Neuronal stem cell (in vitro differentiated cells): ENCODE data around the gene C20orf173.
"Not testable (repeated sequence)": the region's sequence is repeated elsewhere in the genome, so short reads cannot be mapped to it uniquely, and the experiment has no call there.

ENCODE experiments used
- DNase-seq: peaks from one replicate; pipeline ENCODE4 v3.0.0-alpha.2; 2013; ENCODE audit warnings: low spot score
- H2AFZ ChIP-seq: one replicate; pipeline ENCODE4 v1.6.1; 2013; ENCODE audit warnings: mild to moderate bottlenecking, low read length, inconsistent platforms
- H2AK5ac ChIP-seq: 2 replicates; pipeline ENCODE4 v1.6.1; 2013; ENCODE audit warnings: low read depth, mild to moderate bottlenecking, inconsistent platforms, low read length, moderate library complexity, mixed read lengths
- H2BK120ac ChIP-seq: 2 replicates; pipeline ENCODE4 v1.6.1; 2013; ENCODE audit warnings: low read depth, mild to moderate bottlenecking, inconsistent platforms, low read length, moderate library complexity, mixed read lengths
- H2BK12ac ChIP-seq: one replicate; pipeline ENCODE4 v1.6.1; 2013; ENCODE audit warnings: low read length, inconsistent platforms
- H2BK15ac ChIP-seq: 2 replicates; pipeline ENCODE4 v1.6.1; 2013; ENCODE audit warnings: mild to moderate bottlenecking, low read length, inconsistent platforms, mixed read lengths
- H2BK5ac ChIP-seq: one replicate; pipeline ENCODE4 v1.6.1; 2013; ENCODE audit warnings: inconsistent platforms, mild to moderate bottlenecking, low read length, moderate library complexity
- H3K14ac ChIP-seq: one replicate; pipeline ENCODE4 v1.6.1; 2013; ENCODE audit warnings: low read length, inconsistent platforms
- H3K18ac ChIP-seq: 2 replicates; pipeline ENCODE4 v1.6.1; 2013; ENCODE audit warnings: low read length, inconsistent platforms
- H3K23ac ChIP-seq: 2 replicates; pipeline ENCODE4 v1.6.1; 2013; ENCODE audit warnings: low read depth, mild to moderate bottlenecking, mixed read lengths, low read length, inconsistent platforms; ENCODE audit not compliant: poor library complexity
- H3K27ac ChIP-seq: replicated peaks from 3 replicates; pipeline ENCODE4 v1.5.1; 2013; ENCODE audit warnings: low read length, inconsistent platforms
- H3K27me3 ChIP-seq, 3 experiments: 2 replicates each; pipeline ENCODE4 v1.6.1; 2013; ENCODE audit warnings: low read length in 3 of 3, mild to moderate bottlenecking in 2 of 3, inconsistent platforms in 1 of 3, low read depth in 1 of 3, mixed read lengths in 1 of 3, moderate library complexity in 1 of 3; ENCODE audit not compliant: control insufficient read depth in 3 of 3, insufficient read depth in 3 of 3
- H3K36me3 ChIP-seq, 2 donors: replicated peaks in 1 of 2; 2 replicates each; pipeline ENCODE4 v1.6.1; 2013; ENCODE audit warnings: low read length in 2 of 2; ENCODE audit not compliant: control insufficient read depth in 2 of 2, insufficient read depth in 2 of 2
- H3K4ac ChIP-seq: 2 replicates; pipeline ENCODE4 v1.6.1; 2013; ENCODE audit warnings: inconsistent platforms, mild to moderate bottlenecking, low read length, moderate library complexity
- H3K4me1 ChIP-seq, 2 donors: 1 replicate in 1 of 2; 2 replicates in 1 of 2; pipeline ENCODE4 v1.6.1; 2013; ENCODE audit warnings: low read length in 2 of 2, low read depth in 1 of 2; ENCODE audit not compliant: control insufficient read depth in 2 of 2, insufficient read depth in 1 of 2
- H3K4me2 ChIP-seq: one replicate; pipeline ENCODE4 v1.6.1; 2013; ENCODE audit warnings: mild to moderate bottlenecking, low read length, inconsistent platforms; ENCODE audit not compliant: insufficient read depth, poor library complexity, severe bottlenecking
- H3K4me3 ChIP-seq, 2 donors: 2 replicates each; pipeline ENCODE4 v1.5.1; 2013; ENCODE audit warnings: low read length in 2 of 2, mild to moderate bottlenecking in 2 of 2, inconsistent platforms in 1 of 2, moderate library complexity in 1 of 2
- H3K79me1 ChIP-seq: one replicate; pipeline ENCODE4 v1.6.1; 2013; ENCODE audit warnings: low read depth, mild to moderate bottlenecking, inconsistent platforms, low read length, moderate library complexity
- H3K9ac ChIP-seq: one replicate; pipeline ENCODE4 v1.6.1; 2013; ENCODE audit warnings: mild to moderate bottlenecking, low read depth, low read length, inconsistent platforms; ENCODE audit not compliant: poor library complexity
- H3K9me3 ChIP-seq, 2 donors: replicated peaks in 1 of 2; 2 replicates each; pipeline versions ENCODE3 to v1.6.1; 2013; ENCODE audit warnings: low read length in 2 of 2, mild to moderate bottlenecking in 2 of 2, inconsistent platforms in 1 of 2, low read depth in 1 of 2, mixed read lengths in 1 of 2, moderate library complexity in 1 of 2; ENCODE audit not compliant: control insufficient read depth in 2 of 2, insufficient read depth in 1 of 2
- H4K8ac ChIP-seq: one replicate; pipeline ENCODE4 v1.6.1; 2013; ENCODE audit warnings: low read depth, mild to moderate bottlenecking, inconsistent platforms, low read length, moderate library complexity
- H4K91ac ChIP-seq: one replicate; pipeline ENCODE4 v1.6.1; 2013; ENCODE audit warnings: low read length, low read depth, mild to moderate bottlenecking, inconsistent platforms; ENCODE audit not compliant: poor library complexity
- WGBS, 2 donors: extraction: QIAGEN DNeasy Blood & Tissue Kit; methylation state at CpG; one replicate each; pipeline ENCODE4 v1.1.7; 2013; ENCODE audit warnings: missing lambda C conversion rate in 2 of 2, mixed read lengths in 1 of 2; ENCODE audit not compliant: insufficient read length in 2 of 2, insufficient replicate concordance in 1 of 2; ENCODE audit errors: extremely low coverage in 2 of 2; 5-methylcytosine and 5-hydroxymethylcytosine counted together

C20orf173 gene

GRCh38 chr20:35544941-35545340 is 15.5 kb upstream of the C20orf173 start:
- not testable (repeated sequence) for H4K91ac ChIP-seq, H2AFZ ChIP-seq, H3K18ac ChIP-seq, H2BK12ac ChIP-seq, H3K27ac ChIP-seq, H3K9ac ChIP-seq, H3K27me3 ChIP-seq, H3K4me2 ChIP-seq, H2BK5ac ChIP-seq, H3K79me1 ChIP-seq, H3K4me3 ChIP-seq, H3K4ac ChIP-seq, H3K14ac ChIP-seq, H3K9me3 ChIP-seq, H2BK15ac ChIP-seq, H4K8ac ChIP-seq, H2BK120ac ChIP-seq, H2AK5ac ChIP-seq, DNase-seq, H3K23ac ChIP-seq
- Histone ChIP-seq H3K36me3 (peaks cover 30 to 66% of the 10 kb centered on the region in 2 donors), H3K4me1 (peaks cover 7 to 12% of the 10 kb centered on the region in 2 donors)
- WGBS, 2 donors: no CpG with 5 or more reads among the region's 7 CpGs

GRCh38 chr20:35544436-35544835 is 15.0 kb upstream of the C20orf173 start:
- Histone ChIP-seq H3K4me1 (peaks cover 7 to 12% of the 10 kb centered on the region in 2 donors), H3K23ac (peak overlapping the region; percentile 34), H2BK12ac (no peak overlapping the region), H3K36me3 (peaks cover 28 to 62% of the 10 kb centered on the region in 2 donors), H3K9me3 (no peaks in the 10 kb centered on the region), H2BK120ac (no peak overlapping the region), H3K27ac (no peak overlapping the region), H3K4me3 (no peak overlapping the region), H3K14ac (no peak overlapping the region), H3K9ac (peak overlapping the region; percentile 27), H3K4me2 (no peak overlapping the region), H4K8ac (no peak overlapping the region), H3K18ac (no peak overlapping the region), H3K79me1 (peaks cover 2% of the 10 kb centered on the region), H3K4ac (no peak overlapping the region), H4K91ac (no peak overlapping the region), H2AFZ (no peak overlapping the region), H2BK15ac (no peak overlapping the region), H2BK5ac (no peak overlapping the region), H3K27me3 (no peaks in the 10 kb centered on the region), H2AK5ac (no peak overlapping the region)
- no peak for DNase-seq
- no CpG with 5 or more reads among the region's 16 CpGs for WGBS, 2 donors

- Histone ChIP-seq H3K18ac (no peak overlapping the region), H3K4me3 (peak overlapping the region in 1 of 2 donors; percentile 78), H2BK5ac (no peak overlapping the region), H3K9me3 (no peaks in the 10 kb centered on the region), H3K14ac (no peak overlapping the region), H2BK12ac (no peak overlapping the region), H3K23ac (no peak overlapping the region), H3K4me1 (peaks cover 7 to 12% of the 10 kb centered on the region in 2 donors), H2BK15ac (no peak overlapping the region), H4K8ac (no peak overlapping the region), H4K91ac (no peak overlapping the region), H3K27me3 (no peaks in the 10 kb centered on the region), H3K79me1 (peaks cover 2% of the 10 kb centered on the region), H3K36me3 (peaks cover 17 to 47% of the 10 kb centered on the region in 2 donors), H3K4me2 (peak overlapping the region; percentile 91), H2AFZ (no peak overlapping the region), H2AK5ac (peak overlapping the region; percentile 65), H3K9ac (peak overlapping the region; percentile 95), H2BK120ac (no peak overlapping the region), H3K4ac (no peak overlapping the region), H3K27ac (no peak overlapping the region)
- no peak for DNase-seq
- no CpG with 5 or more reads among the region's 1 CpG for WGBS, 2 donors
Measured at GRCh38 chr20:35542990-35543389, 13.5 kb upstream of the C20orf173 start.

GRCh38 chr20:35541783-35542662 is 12.6 kb upstream of the C20orf173 start, which contains the start of gene ERGIC3:
ERGIC3 (plus strand) TSS chr20:35542078; CDS start chr20:35542098, 20 bp downstream.
- Histone ChIP-seq H3K4me2 (peak within 1 kb of the TSS; percentile 91), H3K4me3 (peak within 1 kb of the TSS; percentile 78 to 88), H2AK5ac (peak within 1 kb of the TSS; percentile 65), H3K36me3 (peaks cover 13 to 38% of the 10 kb centered on the region in 2 donors), H3K79me1 (peaks cover 2% of the 10 kb centered on the region), H3K18ac (peak within 1 kb of the TSS; percentile 94), H2BK120ac (no peak within 1 kb of the TSS), H3K23ac (peak within 1 kb of the TSS; percentile 68), H3K14ac (no peak within 1 kb of the TSS), H3K4me1 (peaks cover 7 to 12% of the 10 kb centered on the region in 2 donors), H4K91ac (no peak within 1 kb of the TSS), H3K9ac (peak within 1 kb of the TSS; percentile 95), H2BK15ac (no peak within 1 kb of the TSS), H2BK12ac (no peak within 1 kb of the TSS), H4K8ac (no peak within 1 kb of the TSS), H2AFZ (peak within 1 kb of the TSS; percentile 94), H2BK5ac (no peak within 1 kb of the TSS), H3K27me3 (no peaks in the 10 kb centered on the region), H3K4ac (peak within 1 kb of the TSS; percentile 44), H3K27ac (peak within 1 kb of the TSS; percentile 71), H3K9me3 (no peaks in the 10 kb centered on the region)
- DNase-seq: peak; percentile 97
- WGBS, 2 donors: no CpG with 5 or more reads among the region's 57 CpGs
